HAP-1 (cell line): ENCODE measurements around the gene AVPR2.
A peak's percentile ranks its signal among the peaks of the same experiment; 100 is the strongest.

Experiments
- DNase-seq, 2 experiments: peaks; one replicate each; pipeline ENCODE4 v3.0.0-alpha.2; 2016 to 2020; ENCODE audit warnings: low spot score in 2 of 2
- H3K27me3 ChIP-seq: fragments of 250-450 bp; sonication (Bioruptor Pico); 2 replicates; pipeline ENCODE4 v1.5.1; 2020; ENCODE audit warnings: low read depth, mild to moderate bottlenecking, moderate library complexity
- H3K36me3 ChIP-seq: fragments of 250-450 bp; sonication (Bioruptor Pico); replicated peaks from 2 replicates; pipeline ENCODE4 v1.5.1; 2020; ENCODE audit warnings: mild to moderate bottlenecking
- H3K4me1 ChIP-seq: fragments of 250-450 bp; sonication (Bioruptor Pico); 2 replicates; pipeline ENCODE4 v1.5.1; 2020; ENCODE audit warnings: mild to moderate bottlenecking
- H3K4me3 ChIP-seq: fragments of 250-450 bp; sonication (Bioruptor Pico); 2 replicates; pipeline ENCODE4 v1.5.1; 2020; ENCODE audit warnings: mild to moderate bottlenecking, moderate library complexity
- H3K9me3 ChIP-seq: fragments of 250-450 bp; sonication (Bioruptor Pico); 2 replicates; pipeline ENCODE4 v1.5.1; 2020; ENCODE audit warnings: mild to moderate bottlenecking, moderate library complexity
- in situ Hi-C: fragments of 300-500 bp; cut with MboI; formaldehyde crosslinking; loops from 3 replicates; pipeline ENCODE4 v1.14.3; 2020; ENCODE audit warnings: low sequenced_read_pairs, inconsistent platforms, mixed read lengths

AVPR2 gene

GRCh38 chrX:153867139-153867538, 37.3 kb upstream of the AVPR2 start:
- Histone ChIP-seq H3K36me3 (no peaks in the 10 kb centered on the region), H3K27me3 (no peaks in the 10 kb centered on the region), H3K4me3 (no peak overlapping the region), H3K4me1 (no peaks in the 10 kb centered on the region), H3K9me3 (no peaks in the 10 kb centered on the region)
- peak in 1 of 2 experiments; percentile 4 for DNase-seq
- in situ Hi-C loops, result no loop called here

- H3K4me1 ChIP-seq, result no peaks in the 10 kb centered on the region
- DNase-seq, result peak in 1 of 2 experiments; percentile 4
- no peaks in the 10 kb centered on the region for H3K9me3 ChIP-seq
- in situ Hi-C loops, result no loop called here
- H3K27me3 ChIP-seq, result no peaks in the 10 kb centered on the region
- H3K36me3 ChIP-seq, result no peaks in the 10 kb centered on the region
- no peak overlapping the region for H3K4me3 ChIP-seq
These were observed 36.8 kb upstream of the AVPR2 start for GRCh38 chrX:153867671-153868070.

DNA sequence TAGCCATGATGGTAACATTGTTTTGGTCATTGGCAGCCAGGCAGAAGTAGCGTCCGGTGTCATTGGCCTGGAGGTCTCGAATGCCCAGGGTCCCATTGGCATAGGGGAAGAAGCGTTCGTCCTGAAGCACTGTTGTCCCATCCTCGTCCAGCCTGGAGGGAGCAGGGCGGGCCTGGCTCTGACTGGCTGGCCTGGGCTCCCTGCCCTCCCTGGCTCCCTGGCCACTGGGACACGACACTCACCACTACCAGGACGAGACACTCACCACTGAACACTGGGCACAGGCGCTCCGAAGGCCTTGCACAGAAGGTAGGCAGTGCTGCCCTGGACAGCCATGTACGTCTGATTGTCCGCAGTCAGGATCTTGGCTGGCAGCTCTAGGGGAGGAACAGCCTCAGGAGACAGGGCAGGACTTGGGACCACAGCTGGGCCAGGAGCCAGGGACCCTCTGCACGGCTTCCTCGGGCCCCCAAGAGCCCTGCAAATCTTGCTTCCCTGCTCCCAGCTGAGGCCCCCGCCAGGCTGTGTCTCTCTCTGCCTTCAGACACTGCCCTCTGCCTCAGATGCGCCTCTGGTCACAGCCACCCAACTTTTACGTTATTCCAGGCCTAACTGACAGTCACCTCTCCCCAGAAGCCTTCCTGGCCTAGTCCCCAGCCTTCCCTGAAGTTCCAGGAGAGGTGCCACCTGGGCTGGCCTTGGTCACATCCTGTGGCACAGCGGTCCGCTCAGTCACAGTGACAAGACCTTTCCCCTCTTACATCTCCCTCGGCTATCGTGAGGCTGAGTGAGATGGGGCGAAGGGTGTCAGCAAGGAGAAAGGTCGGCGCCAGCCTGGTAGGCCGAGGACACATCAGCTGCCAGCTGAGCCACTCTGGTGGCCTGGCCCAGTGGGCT, 35.6 kb upstream of the AVPR2 start:
- H3K27me3 ChIP-seq, result no peaks in the 10 kb centered on the region
- no peaks in the 10 kb centered on the region for H3K9me3 ChIP-seq
- no peaks in the 10 kb centered on the region for H3K4me1 ChIP-seq
- no peak overlapping the region for H3K4me3 ChIP-seq
- H3K36me3 ChIP-seq, result no peaks in the 10 kb centered on the region
- in situ Hi-C loops, result no loop called here
- DNase-seq, result no peak

DNA sequence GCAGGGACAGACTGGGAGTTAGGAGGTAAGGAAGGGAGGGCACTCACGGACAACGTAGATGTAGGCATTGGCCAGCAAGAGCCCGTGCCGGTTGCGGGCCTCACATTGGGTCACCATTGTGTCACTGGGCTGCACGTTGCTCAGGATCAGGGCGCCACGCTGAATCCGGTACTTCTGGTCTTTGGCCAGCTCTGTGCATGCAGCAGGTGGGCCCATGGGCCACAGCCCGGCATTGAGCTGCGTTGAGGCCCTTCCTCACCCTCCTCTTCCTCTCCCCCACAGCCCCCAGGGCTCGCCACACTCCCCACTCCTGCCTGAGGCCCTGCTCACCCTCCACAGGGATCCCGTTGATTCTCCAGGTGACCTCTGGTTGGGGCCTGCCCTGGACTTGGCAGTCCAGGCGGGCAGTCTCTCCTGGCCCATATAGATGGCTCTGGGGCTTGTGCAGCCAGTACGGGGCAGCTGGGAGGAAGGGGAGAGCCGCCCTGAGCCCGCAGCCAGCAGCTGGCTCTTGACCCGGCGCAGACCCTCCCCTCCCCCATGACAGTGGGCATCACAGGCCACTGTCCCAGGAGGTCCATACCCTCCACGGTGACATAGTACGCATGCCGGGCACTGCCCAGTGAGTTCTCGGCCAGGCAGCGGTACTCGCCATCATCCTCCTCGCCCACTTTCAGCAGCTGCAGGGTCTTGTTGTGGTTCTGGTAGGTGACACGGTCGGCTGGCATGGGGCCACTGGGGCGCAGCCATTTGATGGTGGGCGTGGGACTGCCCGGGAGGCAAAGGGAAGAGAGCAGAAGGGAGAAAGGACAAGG, 34.8 kb upstream of the AVPR2 start:
- in situ Hi-C loops, result no loop called here
- Histone ChIP-seq H3K36me3 (no peaks in the 10 kb centered on the region), H3K27me3 (no peaks in the 10 kb centered on the region), H3K4me1 (no peaks in the 10 kb centered on the region), H3K4me3 (no peak overlapping the region), H3K9me3 (no peaks in the 10 kb centered on the region)
- no peak for DNase-seq

DNA sequence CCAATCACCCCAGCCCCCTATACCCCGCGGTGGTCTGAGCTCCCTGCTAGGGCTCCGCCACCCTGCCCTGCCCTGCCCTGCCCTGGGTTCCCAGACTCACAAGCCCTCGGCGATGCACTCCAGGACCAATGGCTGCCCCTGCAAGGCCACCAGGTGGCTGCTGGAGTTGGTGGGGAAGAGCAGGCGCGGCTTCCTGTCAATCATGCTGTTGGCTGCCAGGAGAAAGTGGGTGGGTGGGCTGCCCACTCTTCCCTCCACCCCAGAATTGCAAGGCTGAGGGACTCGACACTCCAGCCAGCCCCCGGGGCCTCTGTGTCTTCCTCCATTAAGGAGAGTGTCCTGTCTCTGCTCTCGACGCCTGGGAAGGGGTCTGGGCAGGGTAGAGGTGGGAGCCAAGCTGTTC, 34.2 kb upstream of the AVPR2 start:
- Histone ChIP-seq H3K4me3 (no peak overlapping the region), H3K27me3 (no peaks in the 10 kb centered on the region), H3K9me3 (no peaks in the 10 kb centered on the region), H3K4me1 (no peaks in the 10 kb centered on the region), H3K36me3 (no peaks in the 10 kb centered on the region)
- in situ Hi-C loops, result no loop called here
- DNase-seq, result no peak

GRCh38 chrX:153870791-153871360, 33.6 kb upstream of the AVPR2 start:
- H3K4me3 ChIP-seq, result no peak overlapping the region
- DNase-seq, result peak in 1 of 2 experiments; percentile 9
- no peaks in the 10 kb centered on the region for H3K27me3 ChIP-seq
- H3K36me3 ChIP-seq, result no peaks in the 10 kb centered on the region
- no peaks in the 10 kb centered on the region for H3K9me3 ChIP-seq
- in situ Hi-C loops, result no loop called here
- no peaks in the 10 kb centered on the region for H3K4me1 ChIP-seq

- Histone ChIP-seq H3K4me1 (no peaks in the 10 kb centered on the region), H3K4me3 (no peak overlapping the region), H3K9me3 (no peaks in the 10 kb centered on the region), H3K36me3 (no peaks in the 10 kb centered on the region), H3K27me3 (no peaks in the 10 kb centered on the region)
- peak in 1 of 2 experiments; percentile 8 for DNase-seq
- in situ Hi-C loops, result no loop called here
These were observed 33.0 kb upstream of the AVPR2 start for GRCh38 chrX:153871451-153871850.

DNA sequence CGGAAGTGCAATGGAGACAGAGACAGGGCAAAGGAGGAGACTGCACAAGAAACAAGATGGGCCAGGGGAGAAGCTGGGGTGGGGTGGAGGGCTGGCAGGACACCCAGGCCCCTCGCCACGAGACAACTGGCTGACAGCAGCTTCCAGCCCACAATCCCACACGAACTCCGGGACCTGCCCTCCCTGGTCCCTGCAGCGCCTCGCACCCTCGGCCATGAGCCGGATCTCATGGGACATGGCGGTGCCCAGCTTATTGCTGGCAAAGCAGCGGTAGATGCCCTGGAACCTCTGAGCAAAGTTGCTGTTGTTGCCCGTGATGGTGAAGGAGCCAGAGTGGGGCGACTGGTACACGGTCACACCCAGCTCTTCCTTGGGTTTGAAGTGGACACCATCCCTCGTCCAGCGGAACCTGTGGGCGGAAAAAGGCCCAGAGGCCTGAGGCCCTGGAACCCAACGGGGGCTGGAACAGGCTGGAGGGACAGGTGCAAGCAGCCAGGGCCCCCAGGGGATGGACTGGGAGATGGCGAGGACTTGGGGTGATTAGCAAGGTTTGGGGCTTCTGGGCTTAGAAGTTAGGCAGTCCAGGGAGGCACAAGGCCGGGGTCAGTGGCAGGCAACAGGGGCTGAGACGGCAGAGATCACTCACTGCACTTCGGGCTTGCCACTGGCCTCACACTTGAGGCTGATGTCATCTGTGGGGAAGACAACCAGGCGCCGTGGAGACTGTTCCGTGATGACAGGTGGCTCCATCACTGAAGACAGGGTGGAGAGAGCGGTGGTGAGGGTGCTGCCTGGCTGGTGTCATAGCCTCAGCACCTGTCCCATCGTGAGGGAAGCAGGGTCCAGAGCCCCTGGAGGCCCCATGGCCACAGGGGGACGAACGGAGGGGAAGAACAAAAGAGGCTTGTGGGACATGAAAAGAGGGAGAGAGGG, 32.3 kb upstream of the AVPR2 start:
- Histone ChIP-seq H3K9me3 (no peaks in the 10 kb centered on the region), H3K4me3 (no peak overlapping the region), H3K36me3 (no peaks in the 10 kb centered on the region), H3K4me1 (no peaks in the 10 kb centered on the region), H3K27me3 (no peaks in the 10 kb centered on the region)
- in situ Hi-C loops, result no loop called here
- peak in 1 of 2 experiments; percentile 3 for DNase-seq

DNA sequence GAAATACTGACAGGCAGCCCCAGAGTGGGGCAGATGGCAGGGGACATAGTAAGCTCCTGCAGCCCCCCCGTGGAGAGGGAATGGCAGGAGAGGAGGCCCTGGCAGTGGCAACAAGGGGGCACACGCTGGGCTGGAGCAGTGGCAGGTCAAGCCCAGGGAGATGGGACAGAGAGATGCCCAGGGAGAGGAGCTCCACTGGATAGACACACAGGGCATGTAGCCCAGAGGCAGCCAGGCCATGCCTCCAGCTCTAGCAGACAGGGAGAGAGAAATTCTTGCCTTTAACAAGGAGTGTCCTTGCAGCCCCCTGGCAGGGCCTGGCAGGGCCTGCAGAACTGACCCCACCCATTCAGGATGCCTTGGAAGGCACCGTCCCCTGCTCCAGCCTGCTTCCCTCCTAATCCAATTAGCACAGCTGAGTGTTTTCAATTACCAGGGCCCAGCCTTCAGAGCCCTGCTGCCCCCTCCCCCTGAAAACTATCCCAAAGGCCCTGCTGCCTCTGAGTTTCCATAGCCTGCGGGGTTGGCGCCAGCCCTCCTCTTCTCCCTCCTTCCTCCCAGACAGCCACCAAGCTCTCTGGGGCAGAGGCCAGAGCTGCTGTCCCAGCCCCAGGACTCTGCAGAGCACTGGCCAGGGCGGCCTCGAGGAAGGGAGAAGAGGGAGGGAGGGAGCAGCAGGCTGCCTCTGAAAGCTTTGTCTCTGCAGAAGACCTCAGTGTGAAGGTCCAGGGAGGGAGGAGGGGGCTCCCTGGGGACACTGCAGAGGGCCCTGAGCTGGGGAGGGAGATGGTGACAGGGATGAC, 31.0 kb upstream of the AVPR2 start:
- H3K9me3 ChIP-seq, result no peaks in the 10 kb centered on the region
- H3K4me1 ChIP-seq, result no peaks in the 10 kb centered on the region
- H3K27me3 ChIP-seq, result no peaks in the 10 kb centered on the region
- in situ Hi-C loops, result no loop called here
- H3K36me3 ChIP-seq, result no peaks in the 10 kb centered on the region
- DNase-seq, result no peak
- H3K4me3 ChIP-seq, result no peak overlapping the region

GRCh38 chrX:153874085-153874365, 30.4 kb upstream of the AVPR2 start:
- no peak overlapping the region for H3K4me3 ChIP-seq
- in situ Hi-C loops, result no loop called here
- H3K4me1 ChIP-seq, result no peaks in the 10 kb centered on the region
- no peak for DNase-seq
- H3K27me3 ChIP-seq, result no peaks in the 10 kb centered on the region
- no peaks in the 10 kb centered on the region for H3K36me3 ChIP-seq
- H3K9me3 ChIP-seq, result no peaks in the 10 kb centered on the region

DNA sequence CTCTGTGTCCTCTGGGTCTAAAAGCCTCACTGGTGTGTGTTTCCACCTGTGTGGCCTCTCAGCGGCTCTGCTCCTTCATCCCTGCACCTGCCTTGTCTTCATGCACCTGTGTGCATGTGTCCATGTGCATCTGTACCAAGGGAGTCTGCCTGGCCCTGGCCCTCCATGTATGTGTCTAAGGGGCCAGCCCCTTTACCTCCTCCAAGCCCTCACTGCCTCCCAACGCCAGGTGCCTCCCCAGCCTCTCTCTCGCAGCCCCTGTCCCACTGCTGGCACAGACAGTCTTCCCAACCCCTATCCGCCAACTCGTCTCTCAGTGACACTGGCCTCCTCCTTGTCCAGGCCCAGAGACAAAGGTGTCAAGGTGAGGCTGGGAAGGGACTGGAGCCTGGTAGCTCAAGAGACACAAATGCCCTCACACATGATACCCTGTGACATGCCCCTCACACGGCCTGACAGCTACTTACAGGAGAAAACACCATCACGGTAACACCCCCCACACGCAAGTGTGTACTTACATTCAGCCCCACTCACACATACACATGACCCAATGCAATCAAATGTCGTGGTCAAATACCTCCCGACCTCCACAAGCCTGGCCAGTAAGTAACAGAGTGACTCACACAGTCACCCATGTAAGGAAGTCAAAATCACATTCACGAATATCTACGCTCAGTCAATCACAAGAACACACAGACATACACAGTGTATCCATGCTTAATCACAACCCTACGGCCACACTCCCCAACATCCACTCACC, 29.9 kb upstream of the AVPR2 start:
- Histone ChIP-seq H3K4me3 (no peak overlapping the region), H3K36me3 (no peaks in the 10 kb centered on the region)
- in situ Hi-C loops, result no loop called here

GRCh38 chrX:153875391-153876111, 28.9 kb upstream of the AVPR2 start:
- H3K4me3 ChIP-seq, result no peak overlapping the region
- in situ Hi-C loops, result no loop called here
- peak; percentile 41 to 86 for DNase-seq
- no peaks in the 10 kb centered on the region for H3K27me3 ChIP-seq
- no peaks in the 10 kb centered on the region for H3K36me3 ChIP-seq
- H3K4me1 ChIP-seq, result no peaks in the 10 kb centered on the region
- H3K9me3 ChIP-seq, result no peaks in the 10 kb centered on the region

More for the DNA sequence above, 29.9 kb upstream of the AVPR2 start:
- DNase-seq, result no peak
- H3K9me3 ChIP-seq, result no peaks in the 10 kb centered on the region
- H3K27me3 ChIP-seq, result no peaks in the 10 kb centered on the region
- H3K4me1 ChIP-seq, result no peaks in the 10 kb centered on the region
